ENCODE measurements around the gene ATP9A. TPM values are rescaled to one million over a fixed set of nuclear protein-coding genes. Genes with fewer than 3 reads are reported as not detected.

Gene ATP9A
- total and polyA plus RNA-seq, 2 donors (not counting 3 experiments of a cell fraction or from before 2014, with no cell fraction given), result 20.9 to 41.5 TPM

- H3K9me3 ChIP-seq (replicated peaks; ENCODE audit: control insufficient read depth, insufficient read depth, low read length), result no peaks in the 10 kb centered on the region
- H3K4me3 ChIP-seq (replicated peaks in 1 of 3; ENCODE audit: insufficient read depth in 1 of 3, low read depth in 1 of 3, low read length in 3 of 3), result no peak overlapping the region
- no peaks in the 10 kb centered on the region for H3K9me1 ChIP-seq (replicated peaks; ENCODE audit: control insufficient read depth, extremely low read depth, insufficient read depth, low read length)
- no peak overlapping the region for H2AFZ ChIP-seq (ENCODE audit: low read depth, low read length)
- H3K79me2 ChIP-seq (ENCODE audit: control insufficient read depth, insufficient read depth, low read length), result no peaks in the 10 kb centered on the region
- no TSS peak for BruUV-seq (replicated peaks)
- dilution Hi-C loops (cut with MboI; ENCODE audit: extremely low pct_ligation_motif_present, low sequenced_read_pairs), result no loop called here
- H3K4me1 ChIP-seq (ENCODE audit: control insufficient read depth, extremely low read depth, insufficient read depth, low read length), result peaks cover 31% of the 10 kb centered on the region
- no peak overlapping the region for H3K9ac ChIP-seq (replicated peaks; ENCODE audit: extremely low read depth, insufficient read depth, low read length)
- intact Hi-C loops (cut with micrococcal nuclease), result no loop called here
- DNase-seq (ENCODE audit: low read depth, low spot score) (no peak), FAIRE-seq (no peak)
- no peak overlapping the region for H3K27ac ChIP-seq (ENCODE audit: insufficient read depth, low read depth, low read length)
- CTCF ChIA-PET, result no interaction called here
- H3K27me3 ChIP-seq (ENCODE audit: control insufficient read depth in 2 of 2, insufficient read depth in 2 of 2, low read length in 2 of 2), result no peaks in the 10 kb centered on the region
- H4K20me1 ChIP-seq (replicated peaks; ENCODE audit: control insufficient read depth, extremely low read depth, insufficient read depth, low read length), result no peaks in the 10 kb centered on the region
- H3K36me3 ChIP-seq (ENCODE audit: control insufficient read depth in 2 of 2, extremely low read depth in 1 of 2, insufficient read depth in 2 of 2, low read length in 2 of 2), result peaks cover 0 to 12% of the 10 kb centered on the region in 2 experiments
- POLR2A ChIA-PET, result no interaction called here
- TF ChIP-seq POLR2A (IDR thresholded peaks at IDR 0.05; ENCODE audit: low read depth, low read length) (no peak), POLR2AphosphoS5 (IDR thresholded peaks at IDR 0.05; ENCODE audit: insufficient read depth, low read depth, low read length) (no peak), MYC (IDR thresholded peaks at IDR 0.05; ENCODE audit: low read depth, low read length) (no peak), JUN (IDR thresholded peaks at IDR 0.05; ENCODE audit: borderline replicate concordance, insufficient read depth, insufficient read length, low read depth) (no peak), GATA2 (IDR thresholded peaks at IDR 0.05; ENCODE audit: insufficient read depth, insufficient read length, low read depth, low read length) (no peak), FOS (IDR thresholded peaks at IDR 0.05; ENCODE audit: borderline replicate concordance, insufficient read depth, low read length) (no peak), EZH2 (IDR thresholded peaks at IDR 0.05; ENCODE audit: borderline replicate concordance, low read depth, low read length, severe bottlenecking) (no peak)
- TF ChIP-seq, protein P1, sequence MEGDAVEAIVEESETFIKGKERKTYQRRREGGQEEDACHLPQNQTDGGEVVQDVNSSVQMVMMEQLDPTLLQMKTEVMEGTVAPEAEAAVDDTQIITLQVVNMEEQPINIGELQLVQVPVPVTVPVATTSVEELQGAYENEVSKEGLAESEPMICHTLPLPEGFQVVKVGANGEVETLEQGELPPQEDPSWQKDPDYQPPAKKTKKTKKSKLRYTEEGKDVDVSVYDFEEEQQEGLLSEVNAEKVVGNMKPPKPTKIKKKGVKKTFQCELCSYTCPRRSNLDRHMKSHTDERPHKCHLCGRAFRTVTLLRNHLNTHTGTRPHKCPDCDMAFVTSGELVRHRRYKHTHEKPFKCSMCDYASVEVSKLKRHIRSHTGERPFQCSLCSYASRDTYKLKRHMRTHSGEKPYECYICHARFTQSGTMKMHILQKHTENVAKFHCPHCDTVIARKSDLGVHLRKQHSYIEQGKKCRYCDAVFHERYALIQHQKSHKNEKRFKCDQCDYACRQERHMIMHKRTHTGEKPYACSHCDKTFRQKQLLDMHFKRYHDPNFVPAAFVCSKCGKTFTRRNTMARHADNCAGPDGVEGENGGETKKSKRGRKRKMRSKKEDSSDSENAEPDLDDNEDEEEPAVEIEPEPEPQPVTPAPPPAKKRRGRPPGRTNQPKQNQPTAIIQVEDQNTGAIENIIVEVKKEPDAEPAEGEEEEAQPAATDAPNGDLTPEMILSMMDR (IDR thresholded peaks at IDR 0.05; ENCODE audit: extremely low read depth in 1 of 2, insufficient read depth in 1 of 2, low read depth in 1 of 2, low read length in 2 of 2), result no peak
- TF ChIP-seq, protein P2, sequence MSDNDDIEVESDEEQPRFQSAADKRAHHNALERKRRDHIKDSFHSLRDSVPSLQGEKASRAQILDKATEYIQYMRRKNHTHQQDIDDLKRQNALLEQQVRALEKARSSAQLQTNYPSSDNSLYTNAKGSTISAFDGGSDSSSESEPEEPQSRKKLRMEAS (IDR thresholded peaks at IDR 0.05; ENCODE audit: insufficient read depth, insufficient read length), result no peak
- no peak overlapping the region for H3K4me2 ChIP-seq (ENCODE audit: insufficient read depth, low read length)
Observed at GRCh38 chr20:51692806-51693400, 75.3 kb downstream of the ATP9A start.
